Measurements from ENCODE around the gene RNF224.

- TF ChIP-seq POLR2A (IDR thresholded peaks at IDR 0.05) (no peak), CTCF (IDR thresholded peaks at IDR 0.05) (no peak)
Measured at GRCh38 chr9:137181680-137182079, 45.6 kb upstream of the RNF224 start.
